ENCODE results near the gene PRKCB.

The PRKCB gene

GRCh38 chr16:24149102-24149501 is 313.3 kb downstream of the PRKCB start:
- TF ChIP-seq REST (IDR thresholded peaks at IDR 0.05; ENCODE audit: insufficient read depth in 1 of 2, low read depth in 2 of 2, low read length in 2 of 2) (no peak), POLR2AphosphoS5 (IDR thresholded peaks at IDR 0.05; ENCODE audit: low read depth, low read length) (no peak), TAF1 (IDR thresholded peaks at IDR 0.05; ENCODE audit: borderline replicate concordance, insufficient read depth, low read length) (no peak), SIN3A (IDR thresholded peaks at IDR 0.05; ENCODE audit: borderline replicate concordance, insufficient read depth, low read length) (no peak), FOXP2 (optimal IDR thresholded peaks at IDR 0.05; ENCODE audit: borderline replicate concordance, extremely low read depth, extremely low read length, insufficient read depth) (no peak)

GRCh38 chr16:24150282-24150681 is 314.5 kb downstream of the PRKCB start:
- TF ChIP-seq TAF1 (IDR thresholded peaks at IDR 0.05; ENCODE audit: borderline replicate concordance, insufficient read depth, low read length) = no peak
- no peak for TF ChIP-seq POLR2AphosphoS5 (IDR thresholded peaks at IDR 0.05; ENCODE audit: low read depth, low read length)
- no peak for TF ChIP-seq SIN3A (IDR thresholded peaks at IDR 0.05; ENCODE audit: borderline replicate concordance, insufficient read depth, low read length)
- TF ChIP-seq FOXP2 (optimal IDR thresholded peaks at IDR 0.05; ENCODE audit: borderline replicate concordance, extremely low read depth, extremely low read length, insufficient read depth) = no peak
- TF ChIP-seq REST (IDR thresholded peaks at IDR 0.05; ENCODE audit: insufficient read depth in 1 of 2, low read depth in 2 of 2, low read length in 2 of 2) = no peak

- TF ChIP-seq TAF1 (IDR thresholded peaks at IDR 0.05; ENCODE audit: borderline replicate concordance, insufficient read depth, low read length) (no peak), REST (IDR thresholded peaks at IDR 0.05; ENCODE audit: insufficient read depth in 1 of 2, low read depth in 2 of 2, low read length in 2 of 2) (no peak), SIN3A (IDR thresholded peaks at IDR 0.05; ENCODE audit: borderline replicate concordance, insufficient read depth, low read length) (no peak), POLR2AphosphoS5 (IDR thresholded peaks at IDR 0.05; ENCODE audit: low read depth, low read length) (no peak), FOXP2 (optimal IDR thresholded peaks at IDR 0.05; ENCODE audit: borderline replicate concordance, extremely low read depth, extremely low read length, insufficient read depth) (no peak)
Observed at GRCh38 chr16:24151482-24151939, 315.7 kb downstream of the PRKCB start.

DNA sequence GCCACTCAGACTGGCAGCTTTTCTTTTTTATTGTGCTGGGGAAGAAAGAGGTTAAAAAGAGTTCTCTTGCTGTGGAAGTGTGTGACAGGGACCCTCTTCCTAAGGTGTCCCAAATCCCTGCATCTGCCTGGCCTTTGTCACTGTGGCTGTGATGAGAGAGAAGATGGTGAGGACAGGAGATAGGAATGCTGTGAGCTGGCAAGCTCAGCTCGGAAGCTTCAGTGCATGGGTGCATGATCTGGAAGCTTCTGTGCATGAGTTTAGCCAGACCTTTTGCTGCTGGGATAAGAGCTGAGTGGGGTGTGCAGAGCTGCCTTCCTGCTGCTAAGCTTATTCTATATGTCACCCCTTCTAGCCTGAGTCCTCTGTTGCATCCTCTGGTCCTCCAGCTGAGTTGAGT is 317.0 kb downstream of the PRKCB start:
- TF ChIP-seq POLR2AphosphoS5 (IDR thresholded peaks at IDR 0.05; ENCODE audit: low read depth, low read length) = no peak
- no peak for TF ChIP-seq REST (IDR thresholded peaks at IDR 0.05; ENCODE audit: insufficient read depth in 1 of 2, low read depth in 2 of 2, low read length in 2 of 2)
- no peak for TF ChIP-seq SIN3A (IDR thresholded peaks at IDR 0.05; ENCODE audit: borderline replicate concordance, insufficient read depth, low read length)

- TF ChIP-seq SIN3A (IDR thresholded peaks at IDR 0.05; ENCODE audit: borderline replicate concordance, insufficient read depth, low read length) (no peak), REST (IDR thresholded peaks at IDR 0.05; ENCODE audit: insufficient read depth in 1 of 2, low read depth in 2 of 2, low read length in 2 of 2) (no peak), POLR2AphosphoS5 (IDR thresholded peaks at IDR 0.05; ENCODE audit: low read depth, low read length) (no peak), TAF1 (IDR thresholded peaks at IDR 0.05; ENCODE audit: borderline replicate concordance, insufficient read depth, low read length) (no peak), FOXP2 (optimal IDR thresholded peaks at IDR 0.05; ENCODE audit: borderline replicate concordance, extremely low read depth, extremely low read length, insufficient read depth) (no peak)
Observed at GRCh38 chr16:24156777-24157176, 321.0 kb downstream of the PRKCB start.

All from PFSK-1 (cell line).